ENCODE data around the gene ADARB2. TPM values are rescaled to one million over a fixed set of nuclear protein-coding genes. Genes with fewer than 3 reads are reported as not detected.
A peak's percentile ranks its signal among the peaks of the same experiment; 100 is the strongest.

Gene ADARB2
- total RNA-seq, 2 donors from 2014 or later: not detected

GRCh38 chr10:1690086-1690485, 47.2 kb downstream of the ADARB2 start:
- DNase-seq (ENCODE audit: low spot score): no peak

DNA sequence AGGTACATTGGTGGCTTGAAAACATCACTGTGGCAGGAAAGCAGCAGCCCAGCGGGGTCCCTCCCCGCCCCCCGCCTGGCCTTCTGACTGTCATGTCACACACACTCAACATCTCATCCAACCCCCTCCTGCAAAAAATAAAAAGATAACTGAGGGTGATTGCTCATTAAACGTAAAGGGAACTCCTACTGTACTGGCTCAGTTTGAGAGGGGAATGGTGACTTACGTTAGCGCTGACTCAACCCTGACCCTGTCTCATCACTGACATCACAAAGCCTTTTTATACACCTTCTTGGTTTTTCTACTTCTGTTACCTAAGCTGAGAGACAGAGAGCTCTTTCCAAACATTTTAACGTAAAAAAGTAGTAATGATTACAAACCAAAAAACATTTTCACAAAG, 48.8 kb downstream of the ADARB2 start:
- intact Hi-C loops (cut with DNase I): no loop called here
- no peak for DNase-seq (ENCODE audit: low spot score)

More at GRCh38 chr10:1690086-1690485, 47.2 kb downstream of the ADARB2 start:
- intact Hi-C loops (cut with DNase I): no loop called here

- intact Hi-C loops (cut with DNase I): no loop called here
These were observed 49.6 kb downstream of the ADARB2 start for GRCh38 chr10:1687623-1688150.

GRCh38 chr10:1687190-1687589, 50.1 kb downstream of the ADARB2 start:
- DNase-seq (ENCODE audit: low spot score): no peak
- intact Hi-C loops (cut with DNase I): no loop called here

More at GRCh38 chr10:1687623-1688150, 49.6 kb downstream of the ADARB2 start:
- DNase-seq (ENCODE audit: low spot score): no peak

- DNase-seq (ENCODE audit: low spot score): no peak
These were observed 50.9 kb downstream of the ADARB2 start for GRCh38 chr10:1686491-1686749.

DNA sequence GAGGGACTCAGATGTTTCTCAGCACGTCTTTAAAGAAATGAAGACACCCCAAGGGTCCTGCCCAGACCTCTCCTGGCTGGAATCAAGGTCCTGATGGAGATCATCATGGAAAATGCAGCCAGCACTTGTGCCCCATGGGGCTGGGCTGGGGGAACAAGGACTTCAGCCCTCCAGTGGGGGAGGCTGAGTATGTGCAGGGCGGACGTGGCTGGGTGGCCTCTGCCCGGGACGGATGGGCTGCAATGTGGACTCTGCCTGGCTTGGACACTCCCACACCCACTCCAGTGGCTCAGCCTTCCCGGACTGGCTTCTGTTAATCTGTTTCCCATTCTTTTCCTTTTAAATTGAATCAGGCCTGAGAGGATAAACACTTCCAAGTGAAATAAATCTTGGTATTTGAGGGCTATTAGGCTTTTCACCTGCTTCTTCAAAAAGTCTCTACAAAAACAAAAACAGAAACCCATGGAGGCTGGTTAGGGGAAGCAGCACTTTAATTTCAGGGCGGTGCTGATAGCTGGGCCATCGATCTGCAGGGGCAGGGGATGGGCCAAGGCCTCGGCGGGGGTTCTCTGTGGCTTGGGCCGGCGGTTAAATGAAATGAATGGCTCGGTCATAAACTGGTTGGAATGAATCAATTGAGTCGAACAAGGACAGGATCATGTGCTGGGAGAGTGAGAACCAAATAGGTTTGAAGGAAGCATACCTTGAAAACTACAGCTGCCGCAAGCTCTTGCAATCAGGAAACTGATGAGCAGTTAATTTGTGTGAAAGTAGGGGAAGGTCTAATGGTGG, 51.4 kb downstream of the ADARB2 start:
- DNase-seq (ENCODE audit: low spot score): no peak
- intact Hi-C loops (cut with DNase I): no loop called here

More at GRCh38 chr10:1686491-1686749, 50.9 kb downstream of the ADARB2 start:
- intact Hi-C loops (cut with DNase I): no loop called here

DNA sequence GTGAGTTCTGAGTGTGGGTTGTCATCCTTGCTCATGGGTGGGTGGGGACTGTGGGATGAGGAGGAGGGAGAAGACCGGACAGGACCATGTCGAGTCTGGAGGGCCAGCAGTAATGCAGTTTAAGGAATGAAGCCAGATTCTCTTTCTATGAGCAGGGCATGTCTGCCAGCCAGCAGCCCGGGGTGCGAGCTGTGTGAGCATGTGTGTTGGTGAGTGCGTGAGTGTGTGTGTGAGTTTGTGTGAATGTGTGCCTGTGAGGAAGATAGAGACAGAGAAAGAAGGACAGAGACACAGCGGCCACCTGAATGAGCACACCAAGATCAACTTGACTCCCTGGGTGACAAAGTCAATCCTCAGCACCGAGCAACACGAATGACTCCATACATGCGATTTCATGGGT, 52.3 kb downstream of the ADARB2 start:
- DNase-seq (ENCODE audit: low spot score): no peak
- intact Hi-C loops (cut with DNase I): no loop called here

- intact Hi-C loops (cut with DNase I): no loop called here
- peak; percentile 62 for DNase-seq (ENCODE audit: low spot score)
These were observed 53.7 kb downstream of the ADARB2 start for GRCh38 chr10:1683649-1684048.

DNA sequence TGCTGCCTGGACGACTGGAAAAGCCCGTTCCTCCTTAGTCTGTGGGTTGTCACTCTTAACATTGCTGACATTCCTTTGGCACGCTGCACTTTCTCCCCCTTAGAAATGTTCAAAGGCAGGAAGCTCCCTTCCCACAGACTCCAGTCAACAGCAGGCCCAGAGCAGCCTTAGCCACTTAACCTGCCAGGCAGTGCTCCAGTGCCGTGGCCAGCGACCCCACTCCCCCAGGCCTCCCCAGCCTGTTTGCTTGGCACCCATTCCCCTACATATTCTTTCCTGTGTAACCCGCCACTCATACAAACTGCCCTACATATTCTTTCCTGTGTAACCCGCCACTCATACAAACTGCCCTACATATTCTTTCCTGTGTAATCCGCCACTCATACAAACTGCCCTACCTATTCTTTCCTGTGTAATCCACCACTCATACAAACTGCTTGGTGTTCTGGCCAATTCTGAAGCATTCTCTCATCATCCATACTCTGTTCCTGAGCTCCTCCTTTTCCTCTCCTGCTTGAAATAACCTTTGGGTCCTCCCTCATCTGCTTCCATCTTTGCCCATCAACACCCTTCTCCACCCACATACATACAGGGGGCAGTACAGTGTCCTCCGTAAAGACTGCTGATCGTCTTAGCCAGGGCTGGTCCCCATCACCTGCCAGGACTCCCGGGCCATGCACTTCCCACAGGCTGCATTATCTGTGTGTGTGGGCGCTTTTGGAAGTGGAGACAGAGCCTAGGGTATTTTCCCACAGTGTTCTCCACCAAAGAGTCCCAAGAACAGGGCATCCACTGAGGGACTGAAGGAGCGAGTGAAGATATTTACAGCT, 57.3 kb downstream of the ADARB2 start:
- intact Hi-C loops (cut with DNase I): no loop called here
- no peak for DNase-seq (ENCODE audit: low spot score)

GRCh38 chr10:1678084-1678483, 59.2 kb downstream of the ADARB2 start:
- no peak for DNase-seq (ENCODE audit: low spot score)
- intact Hi-C loops (cut with DNase I): no loop called here

DNA sequence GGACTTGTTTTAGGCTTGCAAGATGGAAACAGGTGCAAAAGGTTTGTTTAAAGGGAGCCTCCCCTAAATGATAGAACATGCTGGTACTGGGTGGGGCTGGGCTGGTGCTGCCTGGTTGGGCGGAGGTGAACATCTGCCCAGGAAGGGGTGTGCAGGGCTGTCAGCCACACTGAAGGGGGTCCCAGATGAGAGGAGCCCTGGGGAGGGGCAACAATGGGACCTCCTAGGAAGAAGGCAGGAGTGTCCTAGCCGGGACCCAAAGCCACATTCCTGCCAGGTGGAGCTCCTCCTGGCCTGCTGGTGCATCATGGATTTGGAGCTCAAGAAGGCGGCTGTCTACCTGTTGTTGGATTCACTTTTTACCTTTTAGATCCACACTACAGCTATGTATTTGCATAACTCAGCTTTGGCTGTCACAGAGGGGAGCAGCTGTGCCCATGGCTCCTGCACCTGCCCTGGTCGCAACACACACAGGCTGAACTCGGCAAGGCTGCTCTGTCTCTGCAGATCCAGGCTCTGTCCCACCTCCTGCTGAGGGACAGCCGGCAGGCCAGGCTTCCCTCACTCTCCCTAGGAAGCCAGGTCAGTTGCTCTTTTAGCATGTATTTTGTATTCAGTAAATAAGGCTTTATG, 59.9 kb downstream of the ADARB2 start:
- intact Hi-C loops (cut with DNase I): no loop called here
- peak; percentile 43 for DNase-seq (ENCODE audit: low spot score)

GRCh38 chr10:1674501-1674900, 62.8 kb downstream of the ADARB2 start:
- intact Hi-C loops (cut with DNase I): no loop called here
- peak; percentile 30 for DNase-seq (ENCODE audit: low spot score)

DNA sequence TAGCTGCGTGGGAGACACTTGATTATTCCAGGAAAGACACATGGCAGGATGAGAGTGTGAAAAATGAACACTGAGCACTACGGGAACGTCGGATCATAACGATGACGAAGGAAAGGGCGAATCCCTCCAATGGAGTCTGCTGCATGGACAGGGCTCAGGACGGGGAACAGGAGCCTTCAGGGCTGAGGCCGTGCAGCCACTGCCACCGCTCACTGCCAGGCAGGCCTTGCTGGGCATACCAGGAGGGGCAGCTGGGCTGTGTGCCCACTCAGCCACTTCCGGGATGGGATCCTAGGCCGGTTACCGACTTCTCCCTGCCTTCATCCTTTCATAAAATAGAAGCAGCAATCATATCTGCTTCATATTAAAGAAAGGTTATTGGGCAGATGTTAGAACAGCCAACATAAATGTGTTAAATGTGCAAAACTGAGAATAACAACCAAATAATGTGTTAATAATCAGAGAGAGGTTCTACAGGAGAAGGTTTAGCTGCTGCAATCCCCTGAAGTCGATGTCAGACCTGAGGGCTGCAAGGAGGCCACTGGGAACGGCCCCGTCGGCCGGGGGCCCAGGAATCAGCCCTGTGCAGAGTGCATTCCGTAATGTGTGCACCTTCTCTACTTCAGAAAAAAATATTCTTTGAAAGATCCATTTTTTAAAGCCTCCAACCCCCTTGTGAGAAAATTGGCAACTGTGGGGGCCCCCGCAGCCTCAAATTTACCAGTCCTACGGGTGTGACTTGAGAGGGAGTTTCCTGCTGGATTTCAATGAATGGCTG, 63.6 kb downstream of the ADARB2 start:
- intact Hi-C loops (cut with DNase I): no loop called here

GRCh38 chr10:1672001-1672781, 65.1 kb downstream of the ADARB2 start:
- DNase-seq (ENCODE audit: low spot score): peak; percentile 65
- intact Hi-C loops (cut with DNase I): no loop called here

More for the DNA sequence above, 63.6 kb downstream of the ADARB2 start:
- peak; percentile 43 for DNase-seq (ENCODE audit: low spot score)

DNA sequence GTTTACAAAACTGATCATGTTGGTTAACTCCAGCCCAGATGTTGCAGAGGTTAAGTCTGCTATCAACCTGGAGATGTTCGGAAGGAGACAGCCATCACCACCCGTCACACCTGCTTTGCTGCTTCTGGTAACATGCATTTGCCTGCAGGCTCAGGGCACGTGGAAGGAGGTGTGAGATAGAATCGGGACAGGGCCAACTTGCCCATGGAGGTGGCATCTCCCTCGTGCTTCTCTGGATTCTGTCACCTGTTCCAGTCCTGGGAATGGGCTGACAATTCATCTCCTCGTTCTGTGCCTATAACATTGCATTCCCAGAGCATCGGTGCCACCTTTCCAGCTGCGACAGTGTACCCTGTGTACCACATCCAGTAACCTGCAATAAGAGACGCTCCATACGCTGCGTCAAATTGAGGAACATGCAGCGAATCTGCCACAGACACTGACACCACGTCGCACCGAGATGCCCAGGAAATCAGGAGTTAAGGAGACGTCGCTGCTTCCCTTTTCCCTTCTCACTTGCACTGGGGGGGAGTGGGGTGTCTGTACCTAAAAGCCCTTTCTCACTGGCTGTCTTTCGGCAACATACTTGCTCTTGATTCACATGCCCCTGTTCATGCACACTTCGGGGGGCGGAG, 65.8 kb downstream of the ADARB2 start:
- peak; percentile 57 for DNase-seq (ENCODE audit: low spot score)
- intact Hi-C loops (cut with DNase I): no loop called here

- intact Hi-C loops (cut with DNase I): no loop called here
- peak; percentile 73 for DNase-seq (ENCODE audit: low spot score)
These were observed 66.6 kb downstream of the ADARB2 start for GRCh38 chr10:1670541-1671365.

GRCh38 chr10:1669433-1669832, 67.9 kb downstream of the ADARB2 start:
- intact Hi-C loops (cut with DNase I): no loop called here

More at GRCh38 chr10:1669433-1669832, 67.9 kb downstream of the ADARB2 start:
- DNase-seq (ENCODE audit: low spot score): no peak

All from posterior vena cava (tissue), 2 donors.